H1 (cell line): Measurements from ENCODE around the gene ADCY2.

Experiments used
- ATF3 ChIP-seq: IDR thresholded peaks from 2 replicates; pipeline ENCODE4 v1.6.1; 2011; ENCODE audit warnings: low read depth, mild to moderate bottlenecking, low read length; ENCODE audit not compliant: insufficient read depth
- CTCF ChIP-seq, 3 experiments: IDR thresholded peaks; 1 replicate in 2 of 3; 2 replicates in 1 of 3; pipeline versions ENCODE4 v1.5.1 to v1.6.1; 2011; ENCODE audit warnings: low read length in 3 of 3, mild to moderate bottlenecking in 3 of 3, inconsistent platforms in 2 of 3, low read depth in 1 of 3, moderate library complexity in 1 of 3; ENCODE audit not compliant: insufficient read depth in 1 of 3; ENCODE audit errors: control extremely low read depth in 1 of 3
- EGR1 ChIP-seq: IDR thresholded peaks from 2 replicates; pipeline ENCODE4 v1.6.1; 2011; ENCODE audit warnings: low read depth, low read length, borderline replicate concordance
- EP300 ChIP-seq, 2 experiments: IDR thresholded peaks; 1 replicate in 1 of 2; 2 replicates in 1 of 2; pipeline ENCODE4 v1.6.1; 2011 to 2012; ENCODE audit warnings: low read depth in 2 of 2, low read length in 2 of 2, mild to moderate bottlenecking in 2 of 2, borderline replicate concordance in 1 of 2, inconsistent platforms in 1 of 2, moderate library complexity in 1 of 2
- EZH2 ChIP-seq: fragments of 200-600 bp; sonication (generic); IDR thresholded peaks from 2 replicates; pipeline ENCODE4 v1.7.1; 2012; ENCODE audit warnings: low read depth, mild to moderate bottlenecking, moderate library complexity, low read length, inconsistent platforms; ENCODE audit not compliant: severe bottlenecking
- JUND ChIP-seq: IDR thresholded peaks from 2 replicates; pipeline ENCODE4 v1.6.1; 2011; ENCODE audit warnings: mild to moderate bottlenecking, improper control_type of control experiment, low read length
- MAFK ChIP-seq: IDR thresholded peaks from 2 replicates; pipeline ENCODE4 v1.6.1; 2012; ENCODE audit warnings: low read depth, mild to moderate bottlenecking, improper control_type of control experiment, low read length
- POLR2A ChIP-seq, 2 experiments: IDR thresholded peaks; 1 replicate in 1 of 2; 2 replicates in 1 of 2; pipeline ENCODE4 v1.6.1; 2011; ENCODE audit warnings: low read depth in 2 of 2, low read length in 2 of 2, mild to moderate bottlenecking in 2 of 2; ENCODE audit errors: control extremely low read depth in 1 of 2
- POLR2AphosphoS5 ChIP-seq: IDR thresholded peaks from 2 replicates; pipeline ENCODE4 v1.6.1; 2011; ENCODE audit warnings: low read depth, low read length
- RFX5 ChIP-seq: IDR thresholded peaks from 2 replicates; pipeline ENCODE4 v1.6.1; 2011; ENCODE audit warnings: low read depth, low read length, improper control_type of control experiment, borderline replicate concordance
- SIN3A ChIP-seq, 2 experiments: IDR thresholded peaks in 1 of 2; conservative IDR thresholded peaks in 1 of 2; 2 replicates each; pipeline ENCODE4 v1.6.1; 2011 to 2012; ENCODE audit warnings: low read length in 2 of 2, improper control_type of control experiment in 1 of 2, low read depth in 1 of 2, mild to moderate bottlenecking in 1 of 2
- SP1 ChIP-seq: IDR thresholded peaks from 2 replicates; pipeline ENCODE4 v1.6.1; 2011; ENCODE audit warnings: low read depth, low read length

- TF ChIP-seq SIN3A (conservative IDR thresholded peaks at IDR 0.05 in 1 of 2, IDR thresholded peaks at IDR 0.05 in 1 of 2; ENCODE audit: low read depth in 1 of 2, low read length in 2 of 2) (no peak), CTCF (IDR thresholded peaks at IDR 0.05; ENCODE audit: control extremely low read depth in 1 of 3, insufficient read depth in 1 of 3, low read depth in 1 of 3, low read length in 3 of 3) (no peak), POLR2A (IDR thresholded peaks at IDR 0.05; ENCODE audit: control extremely low read depth in 1 of 2, low read depth in 2 of 2, low read length in 2 of 2) (no peak), EGR1 (no peak), JUND (no peak), POLR2AphosphoS5 (no peak), ATF3 (no peak), RFX5 (no peak), SP1 (no peak), EZH2 (no peak), EP300 (IDR thresholded peaks at IDR 0.05; ENCODE audit: borderline replicate concordance in 1 of 2, low read depth in 2 of 2, low read length in 2 of 2) (no peak), MAFK (no peak)
These were observed 357.2 kb downstream of the ADCY2 start for GRCh38 chr5:7753181-7753580.
